ENCODE data around the gene IFRD2.
"Not testable (repeated sequence)": the region's sequence is repeated elsewhere in the genome, so short reads cannot be mapped to it uniquely, and the experiment has no call there.

Gene IFRD2

DNA sequence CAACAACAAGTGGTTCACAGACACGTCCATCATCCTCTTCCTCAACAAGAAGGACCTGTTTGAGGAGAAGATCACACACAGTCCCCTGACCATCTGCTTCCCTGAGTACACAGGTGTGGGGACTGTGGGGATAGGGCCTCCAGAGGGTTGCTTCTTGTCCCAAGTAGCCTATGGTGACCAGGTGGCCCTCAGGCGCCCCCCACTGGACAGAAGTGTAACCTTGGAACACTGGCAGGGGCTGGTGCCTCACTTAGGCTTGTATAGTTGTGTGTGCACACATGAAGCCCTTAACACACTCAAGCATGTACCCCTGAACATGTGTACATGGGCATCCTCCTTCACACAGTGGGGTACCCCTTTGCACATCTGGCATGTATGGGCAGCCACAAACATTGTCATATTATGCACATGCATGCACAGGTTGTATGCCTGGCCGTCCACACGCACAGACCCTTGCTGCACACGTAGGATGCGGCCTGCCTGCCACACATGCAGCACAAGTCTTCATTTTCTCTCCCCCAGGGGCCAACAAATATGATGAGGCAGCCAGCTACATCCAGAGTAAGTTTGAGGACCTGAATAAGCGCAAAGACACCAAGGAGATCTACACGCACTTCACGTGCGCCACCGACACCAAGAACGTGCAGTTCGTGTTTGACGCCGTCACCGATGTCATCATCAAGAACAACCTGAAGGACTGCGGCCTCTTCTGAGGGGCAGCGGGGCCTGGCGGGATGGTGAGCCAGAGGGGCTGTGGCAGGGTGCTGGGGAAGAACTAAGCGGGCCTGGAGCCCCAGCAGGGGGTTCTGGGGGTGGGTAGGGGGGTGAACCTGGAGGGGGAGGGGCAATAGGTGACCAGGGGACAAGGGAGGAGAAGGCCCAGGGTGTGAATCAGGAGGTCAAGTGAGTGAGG lies 35.0 kb downstream of the IFRD2 start:
- peak in 10 of 51 donors; percentile 12 to 54 (median 24) for DNase-seq

DNA sequence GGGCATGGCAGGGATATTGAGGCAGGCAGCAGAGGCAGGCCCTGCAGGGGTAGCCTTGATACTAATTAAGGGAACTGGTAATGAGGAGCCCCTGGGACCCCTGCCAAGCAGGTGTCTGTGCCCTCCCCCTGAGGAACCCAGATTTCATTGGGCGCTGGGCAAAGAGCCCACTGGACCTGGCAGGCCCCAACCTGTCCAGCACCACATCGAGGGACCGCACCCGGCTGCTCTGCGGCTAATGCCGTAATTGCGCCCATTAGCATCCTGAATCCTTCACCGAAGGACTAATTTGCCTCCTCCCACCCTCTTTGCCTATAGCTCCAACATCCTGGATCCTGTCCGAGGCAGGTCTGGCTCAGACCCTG lies 37.0 kb downstream of the IFRD2 start:
- no peak for DNase-seq

DNA sequence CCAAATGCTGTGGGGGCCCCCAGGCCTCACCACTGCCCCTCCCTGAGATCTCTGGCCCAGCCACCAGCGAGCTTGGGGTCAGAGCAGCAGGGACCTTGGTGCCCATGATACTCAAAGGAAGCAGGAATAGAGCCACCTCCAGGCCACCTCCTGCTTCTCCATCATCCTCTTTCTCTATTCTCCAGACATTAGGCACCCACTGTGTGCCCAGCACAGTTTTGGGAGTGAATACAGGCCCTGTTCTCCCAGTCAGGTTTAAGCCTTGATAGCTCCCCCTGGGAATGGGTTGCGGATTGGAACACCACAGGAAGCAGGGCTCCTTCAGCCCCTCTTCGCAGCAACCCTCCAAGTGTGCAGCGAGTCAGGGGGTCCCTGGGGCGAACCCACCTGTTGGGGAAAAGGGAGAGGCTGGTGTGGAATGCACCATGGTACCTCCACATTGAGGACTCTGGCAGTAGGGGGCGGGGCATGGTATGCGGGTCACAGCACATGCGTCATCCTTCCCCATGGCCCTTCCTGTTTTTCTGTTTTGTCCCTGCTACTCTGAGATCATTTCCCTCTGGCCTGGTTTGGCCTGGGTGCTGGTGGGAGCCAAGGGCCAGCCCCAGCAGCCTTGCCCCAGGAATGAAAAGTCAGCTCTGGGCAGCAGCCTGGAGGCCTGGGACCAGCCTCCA lies 37.5 kb downstream of the IFRD2 start:
- peak in 8 of 51 donors; percentile 18 to 44 (median 21) for DNase-seq

DNA sequence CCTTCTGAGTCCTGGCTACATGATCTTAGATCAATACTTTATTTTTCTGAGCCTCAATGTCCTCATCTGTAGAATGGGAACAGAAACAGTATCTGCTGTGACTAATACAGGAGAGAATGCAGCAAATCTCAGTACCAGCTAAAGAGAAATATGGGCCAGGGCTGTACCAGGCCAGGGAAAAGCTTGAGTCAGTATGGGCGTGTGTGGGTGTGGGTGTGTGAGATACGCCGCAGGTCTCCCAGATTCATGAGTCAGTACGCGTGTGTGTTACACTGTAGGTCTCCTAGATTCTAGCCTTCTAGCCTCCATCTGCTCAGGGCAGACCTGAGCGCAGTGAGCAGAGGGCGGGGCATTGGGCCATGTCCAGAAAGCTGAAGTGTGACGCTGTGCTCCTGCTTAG lies 41.0 kb downstream of the IFRD2 start:
- DNase-seq = peak in 1 of 51 donors; percentile 29

DNA sequence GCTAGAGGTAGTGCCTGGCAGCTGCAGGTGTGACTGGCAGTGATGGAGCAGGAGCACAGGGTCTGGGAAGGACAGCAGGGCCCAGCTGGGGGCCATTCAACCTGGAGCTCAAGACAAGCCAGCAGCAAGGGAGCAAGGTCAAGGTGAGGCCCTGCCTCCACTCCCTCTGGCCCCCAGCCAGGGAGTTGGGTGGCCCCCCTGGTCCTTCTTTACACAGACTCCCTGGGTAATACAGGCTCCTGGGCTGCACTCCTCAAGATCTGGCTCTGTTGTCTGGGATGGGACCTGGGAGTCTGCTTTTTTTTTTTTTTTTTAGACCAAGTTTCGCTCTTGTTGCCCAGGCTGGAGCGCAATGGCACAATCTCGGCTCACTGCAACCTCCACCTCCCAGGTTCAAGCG lies 41.7 kb downstream of the IFRD2 start:
- DNase-seq = no peak

DNA sequence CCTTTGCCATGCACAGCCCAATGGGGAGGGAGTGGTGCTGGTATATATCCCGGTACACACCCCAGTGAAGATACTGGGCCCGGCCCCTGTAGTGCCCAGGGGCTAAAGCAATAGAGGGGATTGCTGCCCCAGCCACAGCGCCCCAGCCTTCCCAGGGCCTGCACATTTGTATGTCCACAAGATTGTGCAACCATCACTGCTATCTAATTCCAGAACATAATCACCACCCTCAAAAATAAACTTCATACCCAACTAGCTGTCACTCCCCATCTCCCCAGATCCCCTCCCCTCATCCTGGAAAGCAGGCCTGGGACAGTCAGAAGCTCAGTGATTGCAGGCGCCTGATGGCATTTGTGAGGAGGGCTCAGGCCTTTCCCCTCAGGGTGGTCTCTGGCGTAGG lies 42.8 kb downstream of the IFRD2 start:
- DNase-seq = no peak

DNA sequence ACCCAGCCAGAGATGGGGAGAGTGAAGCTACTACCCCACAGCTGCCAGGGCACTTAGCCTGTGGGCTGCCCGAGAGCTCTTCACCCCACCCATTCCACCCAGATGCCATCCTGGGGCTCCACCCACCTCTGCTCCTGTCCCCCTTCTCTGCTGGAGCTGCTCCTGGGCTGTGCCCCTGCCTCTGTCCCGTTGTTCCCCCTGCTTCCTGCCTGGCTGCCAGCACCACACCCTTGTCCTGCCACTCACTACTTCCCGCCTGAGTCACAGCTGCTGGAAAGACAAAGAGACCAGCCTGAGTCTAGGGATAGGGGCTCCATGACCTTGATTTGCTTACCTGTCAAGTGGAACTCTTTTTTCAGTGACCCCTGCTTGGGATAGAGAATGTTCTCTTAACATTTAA lies 43.8 kb downstream of the IFRD2 start:
- DNase-seq = no peak

DNA sequence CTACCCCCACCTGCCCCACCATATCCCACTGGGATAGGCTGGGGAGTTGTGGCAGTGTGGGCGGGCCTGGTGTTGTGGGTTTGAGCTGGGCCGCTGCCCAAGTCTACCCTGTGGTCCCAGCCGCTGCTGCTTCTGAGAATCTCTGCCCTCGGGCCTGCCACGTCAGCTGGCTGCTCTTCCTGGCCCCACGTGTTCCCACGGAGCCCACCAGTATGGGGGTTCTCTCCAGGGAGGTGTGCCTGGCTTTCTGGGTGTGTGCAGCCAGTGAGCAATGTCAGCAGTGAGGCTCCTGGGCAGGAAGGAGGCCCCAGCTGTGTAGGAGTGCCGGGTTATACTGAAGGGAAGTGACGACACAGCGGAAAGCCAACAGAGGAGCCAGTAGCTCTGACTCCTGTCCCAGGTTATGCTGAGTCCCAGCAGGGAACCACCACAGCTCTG lies 45.7 kb downstream of the IFRD2 start:
- DNase-seq = peak in 2 of 51 donors; percentile 49 to 73

DNA sequence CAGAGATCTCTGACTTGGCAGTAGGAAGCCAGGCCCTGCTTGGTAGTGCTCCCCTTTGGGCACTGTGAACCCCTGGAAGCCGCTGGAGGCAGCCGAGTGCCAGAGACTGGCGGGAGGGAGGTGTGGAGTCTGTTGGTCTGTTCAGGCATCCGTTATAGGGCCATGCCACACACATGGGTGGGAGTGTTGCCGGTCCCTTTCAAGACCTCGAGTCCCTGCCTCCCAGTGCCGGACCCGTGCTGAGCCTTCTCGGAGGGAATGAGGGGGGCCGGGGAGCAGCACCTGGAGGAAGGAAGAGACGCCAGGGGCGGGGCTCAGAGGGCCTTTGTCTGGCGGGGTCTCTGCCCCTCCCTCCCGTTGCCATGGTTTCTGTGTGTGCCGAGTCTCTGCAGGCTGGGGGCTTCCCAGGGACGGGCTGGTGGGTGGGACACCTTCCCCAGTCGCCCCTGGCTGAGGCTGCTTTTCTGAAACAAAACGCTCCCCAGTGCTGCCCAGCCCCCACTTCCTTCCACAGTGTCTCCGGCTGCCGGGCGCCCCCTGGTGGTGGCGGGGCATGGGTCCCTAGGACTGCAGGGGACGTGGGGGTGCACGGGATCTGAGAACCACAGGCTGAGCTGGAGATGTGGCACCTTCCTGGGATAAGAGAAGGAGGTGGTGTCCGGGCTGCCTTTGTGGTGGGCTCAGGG lies 46.3 kb downstream of the IFRD2 start:
- peak; percentile 28 to 93 (median 76) for DNase-seq

DNA sequence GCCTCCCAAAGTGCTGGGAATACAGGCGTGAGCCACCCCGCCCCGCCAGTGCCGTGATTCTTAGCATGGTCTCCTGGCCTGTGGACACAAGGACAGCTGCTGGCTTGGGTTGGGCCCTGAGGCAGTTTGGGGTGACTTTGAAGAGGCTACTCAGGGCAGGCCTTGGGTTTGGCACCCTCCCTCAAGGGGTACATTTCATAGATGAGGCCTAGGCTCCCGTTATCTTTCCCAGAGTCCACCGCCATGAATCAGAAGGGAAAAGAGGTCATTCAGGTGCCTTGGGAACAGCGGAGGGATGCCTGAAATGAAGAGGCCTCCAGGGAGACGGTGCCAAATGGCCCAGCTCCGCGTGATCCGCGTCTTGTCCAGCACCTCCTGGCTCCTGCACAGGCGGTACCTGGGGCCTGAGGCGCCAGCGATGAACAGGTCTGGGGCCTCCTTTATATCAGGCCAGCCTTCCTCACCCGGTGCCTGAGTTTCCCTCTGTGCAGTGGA lies 46.9 kb downstream of the IFRD2 start:
- no peak for DNase-seq

DNA sequence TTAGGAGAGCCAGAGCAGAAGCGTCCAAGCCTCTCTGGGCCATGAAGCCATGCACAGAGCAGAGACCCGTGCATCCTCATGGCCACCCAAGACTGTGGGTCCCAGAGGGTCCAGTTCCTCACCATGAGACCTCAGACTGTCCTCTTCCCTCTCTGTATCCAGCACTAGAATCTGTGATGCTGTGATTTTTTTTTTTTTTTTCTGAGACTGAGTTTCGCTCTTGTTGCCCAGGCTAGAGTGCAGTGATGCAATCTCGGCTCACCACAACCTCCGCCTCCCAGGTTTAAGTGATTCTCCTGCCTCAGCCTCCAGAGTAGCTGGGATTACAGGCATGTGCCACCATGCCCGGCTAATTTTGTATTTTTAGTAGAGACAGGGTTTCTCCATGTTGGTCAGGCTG lies 47.4 kb downstream of the IFRD2 start:
- not testable (repeated sequence) for DNase-seq

DNA sequence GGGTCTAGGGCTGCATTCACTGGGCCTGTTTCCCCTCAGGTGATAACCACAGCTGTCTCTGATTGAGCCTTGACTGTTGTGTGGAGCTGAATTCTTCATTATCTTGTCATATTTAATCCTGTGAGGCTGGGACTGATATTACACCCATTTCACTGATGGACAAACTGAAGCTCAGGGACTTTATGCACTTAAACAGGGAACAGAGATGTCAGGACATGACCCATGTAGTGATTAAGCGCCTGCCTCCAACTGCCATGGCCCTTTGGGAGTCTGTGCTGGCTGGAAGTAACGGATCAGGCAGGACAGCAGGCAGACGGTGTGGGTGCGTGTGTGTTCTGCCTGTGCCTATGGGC lies 48.7 kb downstream of the IFRD2 start:
- no peak for DNase-seq

DNA sequence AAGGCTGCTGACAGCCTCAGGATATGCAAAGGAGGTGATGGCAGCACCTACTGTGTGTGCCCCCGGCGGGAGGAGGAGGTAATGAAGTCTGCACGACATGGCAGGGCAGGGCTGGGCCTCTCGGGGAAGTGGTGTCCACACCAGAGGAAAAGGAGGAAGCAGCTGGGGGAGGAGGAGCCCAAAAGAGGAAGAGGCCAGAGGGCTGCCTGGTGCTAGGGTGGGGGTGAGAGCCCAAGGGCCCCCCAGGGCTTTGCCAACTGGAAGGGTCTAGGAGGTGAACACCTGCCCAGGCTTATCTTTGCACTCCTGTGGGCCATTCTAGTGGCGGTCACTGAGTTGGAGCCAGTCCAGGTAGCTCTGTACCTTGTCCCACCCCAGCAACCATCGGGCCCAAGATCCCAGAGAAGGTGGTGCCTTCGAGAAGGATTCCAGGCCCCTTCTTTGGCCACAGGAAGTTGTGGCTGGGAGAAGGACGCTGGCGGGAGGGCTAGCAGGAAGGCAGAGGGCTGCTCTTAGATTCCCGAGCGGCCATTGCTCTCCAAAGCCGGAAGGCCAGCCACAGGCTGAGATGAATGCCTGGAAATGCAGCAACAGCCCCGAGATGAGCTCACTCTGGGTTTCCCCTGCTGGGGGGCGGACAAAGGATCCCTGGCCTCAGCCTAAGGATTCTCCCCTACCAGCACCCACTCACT lies 49.2 kb downstream of the IFRD2 start:
- DNase-seq = peak in 20 of 51 donors; percentile 18 to 59 (median 35)

DNA sequence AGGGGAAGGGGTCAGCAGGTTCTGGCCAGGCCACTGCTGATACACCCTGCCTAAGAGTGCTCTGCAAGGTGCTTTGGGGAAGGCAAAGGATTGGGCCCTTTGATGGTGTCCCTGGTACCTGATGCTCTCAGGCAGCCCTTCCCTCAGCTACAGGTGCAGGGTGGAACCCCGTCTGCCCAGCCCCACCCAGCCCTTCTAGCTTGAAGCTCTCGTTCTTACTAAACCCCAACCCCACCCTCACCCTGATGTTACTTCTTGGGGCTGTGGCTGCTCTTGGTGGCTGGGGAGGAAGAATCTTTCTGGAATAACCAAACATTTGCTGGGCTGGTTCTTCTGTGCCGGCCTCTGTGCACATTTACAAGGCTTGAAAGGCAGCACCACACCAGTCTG lies 49.9 kb downstream of the IFRD2 start:
- no peak for DNase-seq

DNA sequence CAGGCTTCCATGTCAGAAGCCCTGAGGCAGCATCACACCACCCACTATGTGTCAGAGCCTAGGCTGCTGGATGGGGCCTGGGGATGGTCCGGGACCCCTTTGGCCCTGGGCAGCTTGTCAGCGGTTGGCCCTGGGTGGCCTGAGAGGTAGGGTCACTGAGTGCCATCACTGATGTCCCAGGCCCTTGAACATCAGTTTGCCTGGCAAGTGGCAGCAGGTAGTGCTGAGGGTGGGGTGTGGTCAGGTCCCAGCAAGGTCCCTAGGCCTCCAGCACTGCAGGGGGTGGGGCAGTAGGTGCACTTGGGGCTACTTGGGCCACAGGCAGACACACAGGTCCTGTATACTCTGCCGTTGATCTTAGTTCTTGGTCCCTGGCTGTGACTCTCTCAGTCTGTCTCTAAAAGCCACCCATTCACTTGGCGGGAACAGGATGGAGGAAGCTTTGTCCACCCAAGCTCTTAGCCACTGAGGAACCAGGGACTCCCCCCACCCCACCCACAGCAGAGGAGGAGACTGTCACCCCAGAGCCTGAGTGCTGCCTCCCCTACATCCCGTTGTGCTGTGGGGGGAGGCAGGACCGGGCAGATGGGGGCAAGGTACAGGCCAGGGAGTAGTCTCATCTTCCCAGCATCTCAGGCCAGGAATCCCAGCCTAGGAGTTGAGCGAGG lies 50.4 kb downstream of the IFRD2 start:
- DNase-seq = no peak

DNA sequence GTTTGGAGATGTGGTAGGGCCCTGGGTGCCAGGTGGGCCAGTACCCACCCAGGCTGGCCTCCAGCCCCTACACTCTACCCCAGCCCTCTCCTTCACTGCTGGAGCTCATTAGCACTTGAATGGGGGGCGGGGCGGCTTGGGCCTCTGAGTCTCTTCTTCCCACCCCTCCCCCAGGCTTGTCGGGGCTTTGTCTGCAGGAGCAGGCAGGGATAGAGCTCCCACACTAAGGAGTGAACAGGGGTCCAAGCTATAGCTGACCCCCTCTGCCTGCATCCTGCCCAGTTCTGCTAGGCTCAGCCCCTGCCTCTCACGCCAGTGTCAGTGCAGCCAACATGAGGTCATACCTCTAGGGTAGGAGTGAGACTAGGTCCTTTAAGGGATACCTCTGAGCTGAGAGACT lies 51.1 kb downstream of the IFRD2 start:
- DNase-seq = peak in 2 of 51 donors; percentile 12 to 23

DNA sequence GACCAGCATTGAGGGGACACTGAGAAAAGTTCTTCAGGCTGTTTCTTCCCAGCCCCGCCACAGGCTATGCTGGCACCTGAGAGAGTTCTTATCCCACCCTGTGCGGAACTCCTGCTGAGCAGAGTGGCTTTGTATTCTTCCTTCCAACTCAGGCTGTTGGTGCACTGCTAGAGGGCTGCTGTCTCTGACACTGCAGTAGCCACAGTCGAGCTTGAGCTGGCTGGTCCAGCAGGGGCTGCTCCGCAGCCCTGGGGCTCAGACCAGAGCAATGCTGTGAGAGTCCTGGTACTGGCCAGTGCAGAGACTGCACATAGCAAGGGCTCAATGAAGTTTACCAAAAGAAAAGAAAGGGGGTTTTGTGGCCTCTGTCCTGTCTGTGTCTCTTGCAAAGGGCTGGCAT lies 52.6 kb downstream of the IFRD2 start:
- no peak for DNase-seq

DNA sequence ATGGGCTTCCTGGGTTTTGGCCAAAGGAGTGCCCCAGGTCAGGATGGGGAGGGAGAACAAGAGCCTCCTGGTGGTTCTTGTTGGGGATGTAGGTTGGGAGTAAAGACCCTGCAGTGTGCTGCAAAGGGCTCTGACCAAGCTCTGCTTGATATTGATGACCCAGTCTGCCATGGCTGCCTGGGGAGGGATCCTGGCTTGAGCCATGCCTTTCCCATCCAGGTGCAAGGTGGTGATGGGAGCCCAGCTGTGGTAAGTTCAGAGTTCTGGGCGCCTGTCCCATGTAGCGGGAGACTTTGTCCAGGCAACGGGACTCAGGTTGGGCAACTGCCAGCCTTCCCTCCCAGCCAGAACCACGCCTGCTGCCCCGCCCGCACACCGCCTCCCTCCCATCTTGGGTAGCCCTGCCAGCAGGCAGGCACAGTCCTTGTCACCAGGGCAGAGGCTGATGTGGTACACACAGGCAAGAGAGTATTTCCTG lies 53.6 kb downstream of the IFRD2 start:
- peak in 40 of 51 donors; percentile 17 to 83 (median 62) for DNase-seq

DNA sequence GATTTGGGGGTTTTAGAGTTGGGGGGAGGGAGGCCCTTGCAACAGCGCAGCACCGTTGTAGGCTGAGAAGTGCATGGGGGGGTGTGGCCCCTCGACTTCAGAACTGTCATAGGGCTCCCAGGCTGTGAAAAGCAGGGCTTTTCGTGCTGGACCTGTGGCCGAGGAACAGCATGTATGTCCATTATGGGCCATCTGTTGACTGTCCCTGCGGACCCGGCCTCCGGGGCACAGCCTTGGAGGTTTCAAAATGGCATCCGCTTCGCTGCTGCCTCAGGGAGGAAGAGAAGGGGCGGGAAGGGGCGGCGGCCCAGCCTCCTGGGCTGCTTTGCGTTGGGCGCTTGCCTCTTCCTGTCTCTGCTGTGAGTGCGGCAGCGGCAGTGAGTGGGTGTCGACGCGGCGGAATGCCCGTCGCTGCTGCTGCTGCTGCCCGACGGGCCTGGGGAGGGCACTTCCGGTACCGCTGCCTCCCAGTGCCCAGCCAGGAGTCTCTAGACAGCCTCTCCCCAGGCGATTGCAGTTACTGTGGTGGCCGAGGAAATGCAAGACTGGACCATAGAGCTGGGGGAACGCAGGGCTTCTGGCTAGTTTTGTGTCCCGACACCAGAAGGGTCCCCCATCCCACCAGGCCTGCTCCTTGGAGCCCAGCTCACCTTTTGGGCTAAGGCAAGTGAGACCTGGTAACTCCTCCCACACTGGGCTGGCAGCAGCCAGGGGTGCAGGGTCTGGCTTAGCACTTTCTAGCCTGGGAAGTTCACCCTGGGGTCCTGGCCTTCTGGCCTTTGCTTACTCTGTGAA lies 54.3 kb downstream of the IFRD2 start:
- DNase-seq = peak in 45 of 51 donors; percentile 23 to 80 (median 56)
